CD4-positive, alpha-beta T cell treated with Interleukin-17A for 1 hour (primary cell): ENCODE data around the gene CYSTM1.

Experiments used
- DNase-seq: peaks from one replicate; pipeline ENCODE4 v3.0.0-alpha.2; 2020

Gene CYSTM1

GRCh38 chr5:140174465-140175366, at the start of gene CYSTM1:
CYSTM1 (plus strand) TSS chr5:140175188; CDS start chr5:140194466, 19,278 bp downstream.
- DNase-seq: peak; percentile 96

DNA sequence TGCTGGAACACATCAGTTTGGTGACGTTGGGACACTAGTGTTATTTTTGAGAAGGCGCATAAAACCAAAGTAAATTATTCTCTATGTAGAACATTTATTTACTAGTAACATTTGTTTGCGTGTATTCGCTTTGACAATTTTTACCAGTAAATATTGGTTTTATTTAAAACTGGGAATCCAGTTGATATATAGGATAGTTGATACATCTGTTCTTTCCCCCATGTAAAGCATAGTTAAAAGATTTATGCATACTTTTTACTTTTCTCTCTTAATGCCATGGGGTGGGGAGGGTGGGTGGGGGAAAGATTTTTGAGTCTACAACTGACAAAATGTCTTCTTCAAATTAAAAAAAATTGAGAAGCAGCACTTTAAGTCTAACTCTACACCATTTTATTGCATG, 49.4 kb upstream of the CYSTM1 start, which contains the start of gene IGIP:
TSS of gene IGIP (plus strand) at position 301 of the 400 bp plus-strand sequence. CDS start 2,540 bp downstream, outside the sequence.
- DNase-seq: no peak

DNA sequence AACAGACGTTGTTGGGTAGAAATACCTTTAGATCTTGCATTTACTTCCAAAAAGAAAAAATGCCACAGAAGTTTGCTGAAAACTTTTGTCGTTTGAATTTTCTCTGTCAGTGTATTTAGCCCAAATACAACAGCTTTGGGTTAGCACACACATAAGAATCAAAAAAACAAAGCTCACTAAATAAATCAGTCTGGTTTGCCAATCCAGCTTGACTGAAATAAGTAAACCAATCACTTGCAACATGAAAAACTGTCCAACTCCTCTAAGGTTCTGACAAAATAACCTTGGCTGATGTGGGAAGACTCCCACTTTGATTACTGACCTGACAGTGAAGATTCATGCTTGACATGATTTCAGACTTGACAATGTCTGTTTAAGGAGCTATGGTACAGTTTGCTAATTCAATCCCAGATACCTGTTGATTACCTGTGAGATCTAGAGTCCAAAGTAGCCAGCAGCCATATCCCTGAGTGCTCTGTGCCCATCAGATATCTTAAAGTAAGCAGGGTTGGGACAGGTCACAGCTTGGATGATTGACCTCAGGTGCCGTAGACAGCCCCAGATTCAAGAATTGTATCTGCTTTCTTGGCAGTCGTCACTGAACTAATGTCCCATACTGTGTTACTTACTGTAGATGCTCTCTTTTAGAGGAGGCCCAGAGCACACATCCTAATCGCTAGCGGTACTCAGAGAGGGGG, 48.5 kb upstream of the CYSTM1 start:
- no peak for DNase-seq

- no peak for DNase-seq
Measured at GRCh38 chr5:140128376-140128775, 46.6 kb upstream of the CYSTM1 start.

DNA sequence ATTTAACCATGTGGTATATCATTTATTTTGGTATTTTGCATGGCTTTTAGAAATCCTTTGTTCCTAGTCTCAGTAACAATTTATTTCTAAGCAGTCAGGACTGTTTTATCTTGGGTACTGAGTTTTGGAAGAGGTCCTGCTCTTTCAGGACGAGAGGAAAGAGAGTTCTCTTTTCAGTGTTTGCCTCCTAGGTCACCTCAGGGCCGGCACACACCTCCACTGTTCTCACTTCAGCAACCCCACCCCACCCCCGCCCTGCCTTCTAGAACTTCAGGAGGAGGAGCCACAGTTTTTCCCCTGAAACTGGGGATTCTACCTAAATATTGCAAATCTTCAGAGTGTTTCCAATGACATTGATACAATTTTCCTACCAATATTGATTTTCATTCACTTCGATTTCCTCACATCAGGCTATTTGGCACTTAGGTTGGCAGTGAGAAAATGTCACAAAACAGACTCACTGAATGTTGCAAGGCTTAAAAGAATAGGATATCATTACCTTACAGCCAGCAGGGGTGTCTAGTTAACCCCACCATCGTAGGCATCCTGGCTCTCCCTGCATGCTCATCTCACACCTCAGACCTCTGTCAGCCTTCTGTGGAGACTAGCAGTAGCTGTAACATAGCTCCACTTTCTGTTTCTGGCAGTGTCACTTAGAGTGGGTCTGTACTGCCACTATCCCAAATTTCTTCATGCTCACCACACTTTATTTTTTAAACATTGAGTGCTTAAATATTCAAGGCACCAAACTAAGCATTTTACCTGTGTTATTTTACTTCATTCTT, 43.8 kb upstream of the CYSTM1 start:
- no peak for DNase-seq

GRCh38 chr5:140131967-140132409, 43.0 kb upstream of the CYSTM1 start:
- DNase-seq: no peak

- DNase-seq: no peak
Measured at GRCh38 chr5:140133514-140134167, 41.3 kb upstream of the CYSTM1 start.

DNA sequence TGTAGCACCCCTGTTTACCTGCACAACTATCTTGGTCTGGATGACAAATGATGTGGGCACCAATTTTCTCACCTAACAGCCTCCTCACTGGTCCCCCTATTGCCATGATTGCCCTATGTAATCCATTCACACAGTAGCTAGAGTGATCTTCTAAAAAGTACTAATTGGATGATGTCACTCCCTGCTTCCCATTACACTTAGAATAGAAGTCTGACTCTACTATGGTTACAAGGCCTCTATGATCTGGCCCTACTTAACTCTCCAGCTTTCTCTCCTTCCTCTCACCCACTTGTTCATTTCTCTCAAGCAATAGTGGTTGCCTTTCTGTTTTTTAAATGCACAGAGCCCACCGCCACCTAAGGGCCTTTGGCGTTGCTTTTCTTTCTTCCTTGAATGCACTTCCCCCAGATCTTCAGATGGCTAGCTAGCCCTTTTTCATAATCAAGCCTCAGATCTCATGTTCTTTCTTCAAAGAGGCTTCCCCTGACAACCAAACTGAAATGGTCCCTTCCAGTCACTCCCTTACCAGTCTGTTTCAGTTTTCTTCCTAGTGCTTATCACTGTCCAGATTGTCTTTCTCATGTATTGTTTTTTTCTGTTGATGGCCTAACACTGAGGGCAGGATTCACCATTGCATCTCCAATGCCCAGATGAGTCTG, 40.6 kb upstream of the CYSTM1 start:
- DNase-seq: no peak

DNA sequence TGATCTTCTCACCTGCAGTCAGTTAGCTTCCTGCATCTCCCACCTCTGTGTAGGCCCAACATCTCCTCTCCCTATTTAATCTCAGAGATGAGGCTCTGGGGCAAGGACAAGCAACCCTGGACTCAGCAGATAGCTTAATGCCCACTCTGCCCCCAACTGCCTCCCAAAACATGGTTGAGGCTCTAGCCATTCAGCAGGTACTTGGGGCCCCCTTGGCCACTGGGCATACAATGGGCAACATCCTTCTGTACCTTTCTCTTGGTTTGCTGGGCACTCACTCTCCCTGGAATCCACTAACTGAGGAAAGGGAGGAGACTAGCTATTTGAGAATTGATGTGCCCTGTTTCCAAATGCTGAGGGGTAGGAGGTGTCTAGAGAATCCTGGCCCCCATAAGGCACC, 39.9 kb upstream of the CYSTM1 start:
- DNase-seq: no peak

- DNase-seq: no peak
Measured at GRCh38 chr5:140136624-140137023, 38.4 kb upstream of the CYSTM1 start.

DNA sequence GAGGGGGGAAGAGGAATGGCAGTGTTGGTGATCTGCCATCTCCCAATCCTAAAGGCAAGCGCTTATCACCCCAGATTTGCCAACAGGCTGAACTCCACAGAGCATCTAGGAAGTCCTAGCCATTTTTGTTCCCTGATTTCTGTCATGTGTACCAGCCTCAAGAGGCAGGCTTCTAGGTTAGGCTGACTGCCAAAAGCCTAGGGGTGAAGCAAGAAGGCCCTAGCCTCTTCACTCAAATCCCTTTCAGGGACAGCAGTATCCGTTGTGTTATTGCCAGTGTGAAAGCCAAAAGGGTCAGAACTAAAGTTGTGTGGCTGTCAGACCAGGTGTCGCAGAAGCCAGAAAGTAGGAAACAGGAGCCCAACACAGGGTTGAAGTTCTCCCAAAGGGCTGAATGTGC, 34.6 kb upstream of the CYSTM1 start:
- no peak for DNase-seq

DNA sequence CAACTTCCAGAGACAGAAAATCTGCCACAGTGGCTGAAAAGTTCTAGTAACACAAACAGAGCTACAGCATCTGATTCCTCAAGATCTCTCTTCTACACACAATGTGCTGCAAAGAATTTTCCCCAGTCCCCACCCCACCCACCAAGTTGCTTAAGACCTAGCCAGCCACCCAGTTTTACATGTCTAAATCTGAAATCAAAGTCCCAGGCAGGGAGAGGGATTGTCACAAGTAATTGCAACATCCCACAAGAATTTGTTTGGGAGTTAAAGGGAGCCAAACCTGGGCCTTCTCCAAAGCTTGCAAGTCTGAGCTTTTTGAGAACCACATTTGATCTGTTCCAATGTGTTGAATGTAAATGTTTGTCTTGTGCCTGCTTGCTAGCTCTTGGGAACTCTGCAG, 33.7 kb upstream of the CYSTM1 start:
- DNase-seq: no peak

- no peak for DNase-seq
Measured at GRCh38 chr5:140142246-140142645, 32.7 kb upstream of the CYSTM1 start.

- no peak for DNase-seq
Measured at GRCh38 chr5:140142856-140143255, 32.1 kb upstream of the CYSTM1 start.

DNA sequence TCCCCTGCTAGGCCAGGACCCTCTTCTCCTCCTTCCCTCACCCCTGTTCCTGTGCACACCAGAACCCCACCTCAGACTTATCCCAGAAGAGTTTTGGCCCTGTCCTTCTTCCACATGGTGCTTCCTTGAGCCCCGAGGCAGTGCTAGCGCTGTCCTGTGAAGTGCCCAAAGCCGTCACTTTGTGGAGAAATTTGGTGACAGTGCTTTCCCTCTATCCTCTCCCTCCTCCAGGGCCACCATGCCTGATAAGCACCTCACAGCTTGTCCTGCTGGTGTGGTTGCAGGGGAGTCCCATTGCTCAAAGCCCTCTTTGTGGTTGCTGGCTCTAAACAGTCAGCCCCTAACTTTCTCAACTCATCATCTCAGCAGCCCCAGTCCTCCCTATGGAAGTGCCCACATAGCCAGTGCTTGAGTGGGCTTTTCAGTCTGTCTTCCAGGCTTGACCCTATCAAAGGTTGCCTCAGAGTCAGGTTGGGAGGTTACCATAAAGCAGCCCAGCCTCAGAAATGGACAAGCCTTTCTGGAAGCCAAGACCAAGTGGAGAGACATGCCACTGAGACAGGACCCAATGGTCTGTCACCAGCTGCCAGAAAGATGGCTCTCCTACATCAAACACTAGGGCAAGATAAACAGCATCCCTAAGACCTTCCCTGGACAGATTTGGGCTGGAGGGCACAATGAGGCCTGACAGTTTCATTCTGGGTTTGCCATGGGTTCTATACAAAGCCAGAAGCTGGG, 31.3 kb upstream of the CYSTM1 start:
- no peak for DNase-seq

- DNase-seq: no peak
Measured at GRCh38 chr5:140145256-140145655, 29.7 kb upstream of the CYSTM1 start.

GRCh38 chr5:140145818-140146522, 29.0 kb upstream of the CYSTM1 start:
- DNase-seq: peak; percentile 48

DNA sequence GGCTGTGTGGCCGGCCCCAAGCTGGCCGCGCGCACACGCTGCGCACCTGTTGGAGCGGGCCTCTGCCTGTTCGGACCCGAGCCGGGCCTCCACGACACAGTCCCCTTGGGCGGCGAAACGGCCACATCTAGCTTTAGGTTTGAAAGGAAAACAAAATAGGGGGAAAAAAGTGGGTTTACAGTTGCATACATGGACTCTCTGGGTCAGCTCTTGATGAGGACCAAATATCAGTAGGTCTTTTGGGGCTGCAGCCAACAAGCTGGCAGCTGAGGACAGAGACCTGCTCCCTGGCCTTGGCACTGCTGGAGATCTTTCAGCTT, 28.5 kb upstream of the CYSTM1 start:
- no peak for DNase-seq

- DNase-seq: no peak
Measured at GRCh38 chr5:140147460-140147859, 27.5 kb upstream of the CYSTM1 start.

- no peak for DNase-seq
Measured at GRCh38 chr5:140148508-140148907, 26.5 kb upstream of the CYSTM1 start.

- no peak for DNase-seq
Measured at GRCh38 chr5:140150201-140150600, 24.8 kb upstream of the CYSTM1 start.
